ENCODE data around the gene ANKRD27.

DNA sequence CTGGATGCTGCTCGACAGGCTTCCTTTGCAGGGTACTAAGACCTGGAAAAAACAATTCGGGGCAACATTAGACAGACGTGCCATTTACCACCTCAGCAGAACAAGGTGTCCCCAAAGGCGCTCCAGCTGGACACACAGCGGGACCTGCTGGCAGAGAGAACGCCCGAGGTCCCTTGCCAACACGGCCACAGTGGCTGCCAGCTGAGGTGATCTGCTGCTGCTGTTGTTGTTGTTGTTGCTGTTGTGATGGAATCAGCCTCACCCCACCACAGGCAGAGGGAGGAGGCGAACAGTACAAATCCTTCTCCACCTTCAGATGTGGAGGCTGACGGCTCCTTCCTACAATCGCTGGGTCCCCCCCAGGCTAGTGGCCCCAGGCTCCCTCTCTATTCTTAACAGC, 25.2 kb downstream of the ANKRD27 start:
- TF ChIP-seq POLR2A (IDR thresholded peaks at IDR 0.05; ENCODE audit: low read length) = no peak
- no peak for TF ChIP-seq GATA1 (IDR thresholded peaks at IDR 0.05; ENCODE audit: low read depth, low read length)

All from erythroblast (primary cell).